Measurements from ENCODE around the gene MYD88. TPM values are rescaled to one million over a fixed set of nuclear protein-coding genes. Genes with fewer than 3 reads are reported as not detected.

The MYD88 gene
- total RNA-seq, 1 donor = 8.7 TPM

DNA sequence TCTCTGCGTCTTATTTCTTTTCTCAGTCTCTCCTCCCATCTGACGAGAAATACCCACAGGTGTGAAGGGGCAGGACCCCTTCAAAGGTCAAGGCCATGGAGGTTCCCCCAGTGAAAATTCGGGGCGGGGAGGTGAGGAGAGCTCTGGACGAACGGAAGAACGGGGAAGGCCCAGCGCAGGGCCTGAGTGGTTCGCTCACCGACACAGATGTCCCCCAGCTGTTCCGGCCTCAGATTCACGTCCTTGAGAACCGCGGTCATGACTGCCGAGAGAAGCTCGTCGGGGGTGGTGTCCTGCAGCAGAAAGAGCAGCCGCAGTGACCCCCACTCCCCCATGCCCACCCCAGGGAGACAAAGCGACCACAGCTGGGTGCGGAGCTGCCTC lies 2.1 kb upstream of the MYD88 start:
- Histone ChIP-seq H3K36me3 (ENCODE audit: insufficient read depth, low read length) (peaks cover 37% of the 10 kb centered on the region), H3K4me2 (ENCODE audit: insufficient read depth, low read length) (peak overlapping the region; percentile 88), H3K27me3 (ENCODE audit: insufficient read depth, low read length) (no peaks in the 10 kb centered on the region), H2AFZ (ENCODE audit: low read length) (peak overlapping the region; percentile 68), H3K4me1 (ENCODE audit: insufficient read depth, low read length) (peaks cover 27% of the 10 kb centered on the region), H3K4me3 (ENCODE audit: insufficient read depth, low read length) (peak overlapping the region; percentile 99), H3K27ac (ENCODE audit: low read depth, low read length) (peak overlapping the region; percentile 78), H3K9me3 (ENCODE audit: low read depth, low read length) (no peaks in the 10 kb centered on the region), H3K79me2 (ENCODE audit: insufficient read depth, low read length) (peaks cover 50% of the 10 kb centered on the region), H4K20me1 (ENCODE audit: insufficient read depth, low read length) (peaks cover 19% of the 10 kb centered on the region)
- TF ChIP-seq, protein P1, sequence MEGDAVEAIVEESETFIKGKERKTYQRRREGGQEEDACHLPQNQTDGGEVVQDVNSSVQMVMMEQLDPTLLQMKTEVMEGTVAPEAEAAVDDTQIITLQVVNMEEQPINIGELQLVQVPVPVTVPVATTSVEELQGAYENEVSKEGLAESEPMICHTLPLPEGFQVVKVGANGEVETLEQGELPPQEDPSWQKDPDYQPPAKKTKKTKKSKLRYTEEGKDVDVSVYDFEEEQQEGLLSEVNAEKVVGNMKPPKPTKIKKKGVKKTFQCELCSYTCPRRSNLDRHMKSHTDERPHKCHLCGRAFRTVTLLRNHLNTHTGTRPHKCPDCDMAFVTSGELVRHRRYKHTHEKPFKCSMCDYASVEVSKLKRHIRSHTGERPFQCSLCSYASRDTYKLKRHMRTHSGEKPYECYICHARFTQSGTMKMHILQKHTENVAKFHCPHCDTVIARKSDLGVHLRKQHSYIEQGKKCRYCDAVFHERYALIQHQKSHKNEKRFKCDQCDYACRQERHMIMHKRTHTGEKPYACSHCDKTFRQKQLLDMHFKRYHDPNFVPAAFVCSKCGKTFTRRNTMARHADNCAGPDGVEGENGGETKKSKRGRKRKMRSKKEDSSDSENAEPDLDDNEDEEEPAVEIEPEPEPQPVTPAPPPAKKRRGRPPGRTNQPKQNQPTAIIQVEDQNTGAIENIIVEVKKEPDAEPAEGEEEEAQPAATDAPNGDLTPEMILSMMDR (IDR thresholded peaks at IDR 0.05; ENCODE audit: extremely low read depth, low read depth, low read length) = no peak
- DNase-seq (ENCODE audit: insufficient read length, low spot score, missing footprints) = no peak

DNA sequence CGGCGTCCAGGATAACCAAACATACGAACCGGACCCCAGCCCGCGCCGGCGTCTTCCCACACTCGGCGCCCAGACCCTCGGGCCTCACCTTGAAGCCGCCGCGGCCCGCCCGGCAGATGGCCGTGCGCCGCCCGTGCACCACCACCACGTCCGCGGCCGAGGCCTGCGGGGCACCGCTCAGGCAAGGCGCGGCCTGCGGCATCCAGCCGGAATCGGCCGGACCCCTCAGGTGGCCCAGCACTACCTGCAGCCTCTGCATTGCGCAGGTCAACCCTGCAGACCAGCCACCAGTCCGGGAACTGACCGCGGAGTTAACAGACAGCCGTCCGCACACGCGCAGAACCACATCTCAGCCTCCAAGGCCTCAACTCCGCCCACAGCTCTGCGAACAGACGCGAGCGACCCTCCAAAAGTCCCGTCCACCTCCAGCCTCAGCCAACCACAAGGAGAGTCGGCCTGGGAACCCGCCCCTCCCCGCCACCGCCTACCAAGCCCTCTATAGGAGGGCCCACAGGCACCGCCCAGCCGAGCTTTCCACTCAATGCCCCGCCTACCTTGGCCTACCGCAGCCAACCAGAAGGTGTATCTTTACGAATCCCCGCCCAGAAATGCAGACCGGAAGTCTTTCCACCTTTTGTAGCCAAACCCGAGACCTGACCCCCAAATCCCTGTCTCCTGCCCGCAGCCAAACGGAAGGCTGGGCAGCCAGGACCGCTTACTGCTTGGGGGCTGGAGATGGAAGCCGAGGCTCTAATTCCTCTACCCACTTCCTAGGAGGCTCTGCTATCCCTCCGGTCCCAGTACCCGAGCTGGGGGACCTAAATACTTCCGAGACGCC lies 1.5 kb upstream of the MYD88 start, which contains the start of gene ACAA1:
Gene ACAA1 (minus strand): TSS at position 351 of the 838 bp plus-strand sequence. CDS start 92 bp downstream, at position 259.
- TF ChIP-seq, protein P1 (IDR thresholded peaks at IDR 0.05; ENCODE audit: extremely low read depth, low read depth, low read length) = no peak
- Histone ChIP-seq H3K4me1 (ENCODE audit: insufficient read depth, low read length) (peaks cover 27% of the 10 kb centered on the region), H3K4me2 (ENCODE audit: insufficient read depth, low read length) (peak within 1 kb of the TSS; percentile 96), H3K36me3 (ENCODE audit: insufficient read depth, low read length) (peaks cover 37% of the 10 kb centered on the region), H3K27me3 (ENCODE audit: insufficient read depth, low read length) (no peaks in the 10 kb centered on the region), H3K4me3 (ENCODE audit: insufficient read depth, low read length) (peak within 1 kb of the TSS; percentile 99), H4K20me1 (ENCODE audit: insufficient read depth, low read length) (peaks cover 19% of the 10 kb centered on the region), H2AFZ (ENCODE audit: low read length) (peak within 1 kb of the TSS; percentile 93), H3K27ac (ENCODE audit: low read depth, low read length) (peak within 1 kb of the TSS; percentile 87), H3K9me3 (ENCODE audit: low read depth, low read length) (no peaks in the 10 kb centered on the region), H3K79me2 (ENCODE audit: insufficient read depth, low read length) (peaks cover 50% of the 10 kb centered on the region)
- peak; percentile 99 for DNase-seq (ENCODE audit: insufficient read length, low spot score, missing footprints)

DNA sequence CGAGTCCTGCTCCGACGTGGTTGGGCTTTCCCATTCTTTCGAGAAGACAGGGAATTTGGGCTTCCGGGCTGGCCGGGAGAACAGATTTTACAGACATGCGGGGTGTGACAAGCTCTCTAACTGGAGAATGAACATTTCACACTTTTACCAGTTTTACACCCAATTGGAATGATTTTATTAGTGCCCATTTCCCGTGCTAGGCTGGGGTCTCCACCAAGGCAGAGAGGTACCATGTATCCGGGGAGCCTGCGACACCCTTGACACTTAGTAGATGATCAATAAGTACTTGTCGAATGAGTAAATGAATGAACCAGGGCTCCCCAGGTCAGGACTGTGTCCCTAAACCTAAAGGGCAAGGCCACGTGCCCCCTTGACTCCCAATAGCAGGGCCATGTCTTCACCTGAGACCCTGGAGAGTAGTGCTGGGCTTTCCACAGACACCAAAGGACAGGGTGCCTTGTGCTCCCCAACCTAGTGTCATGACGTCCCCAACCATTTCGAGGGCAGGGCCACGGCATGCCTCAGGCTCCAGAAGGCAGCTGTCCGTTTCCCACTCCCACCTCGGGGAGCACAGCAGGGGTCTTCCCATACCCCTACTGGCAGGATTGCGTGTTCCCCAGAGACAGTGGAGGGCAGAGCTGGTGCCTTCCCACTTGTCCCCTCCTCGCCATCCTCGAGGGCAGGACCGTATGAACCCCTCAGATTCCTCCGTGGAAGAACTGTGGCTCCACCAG lies 679 bp upstream of the MYD88 start:
- H3K4me2 ChIP-seq (ENCODE audit: insufficient read depth, low read length) = peak overlapping the region; percentile 96
- H3K79me2 ChIP-seq (ENCODE audit: insufficient read depth, low read length) = peaks cover 50% of the 10 kb centered on the region
- peaks cover 14% of the 10 kb centered on the region for H4K20me1 ChIP-seq (ENCODE audit: insufficient read depth, low read length)
- no peaks in the 10 kb centered on the region for H3K27me3 ChIP-seq (ENCODE audit: insufficient read depth, low read length)
- H3K9me3 ChIP-seq (ENCODE audit: low read depth, low read length) = no peaks in the 10 kb centered on the region
- peaks cover 32% of the 10 kb centered on the region for H3K36me3 ChIP-seq (ENCODE audit: insufficient read depth, low read length)
- H3K27ac ChIP-seq (ENCODE audit: low read depth, low read length) = peak overlapping the region; percentile 87
- peaks cover 27% of the 10 kb centered on the region for H3K4me1 ChIP-seq (ENCODE audit: insufficient read depth, low read length)
- TF ChIP-seq, protein P1 (IDR thresholded peaks at IDR 0.05; ENCODE audit: extremely low read depth, low read depth, low read length) = no peak
- no peak for DNase-seq (ENCODE audit: insufficient read length, low spot score, missing footprints)
- H3K4me3 ChIP-seq (ENCODE audit: insufficient read depth, low read length) = peak overlapping the region; percentile 99
- peak overlapping the region; percentile 93 for H2AFZ ChIP-seq (ENCODE audit: low read length)

DNA sequence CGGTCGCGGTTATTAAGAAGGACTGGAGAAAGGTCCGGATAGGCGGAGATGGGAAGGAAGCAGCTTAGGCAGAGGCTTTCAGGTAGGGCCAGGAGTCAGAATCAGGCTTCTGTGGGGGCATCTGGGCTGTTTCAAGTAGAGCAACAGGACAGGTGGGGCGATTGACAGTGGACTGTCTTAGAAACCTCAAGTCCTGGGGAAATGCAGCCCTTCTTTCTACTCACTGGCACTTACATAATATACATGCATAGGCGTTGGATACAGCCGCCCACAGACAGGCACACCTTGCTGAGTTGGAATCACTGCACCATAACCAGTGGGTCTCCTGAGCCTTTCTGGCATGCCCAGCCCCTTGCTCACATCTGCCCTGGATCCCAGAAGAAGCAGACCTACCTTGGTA lies 730 bp downstream of the MYD88 start:
- Histone ChIP-seq H2AFZ (ENCODE audit: low read length) (peak overlapping the region; percentile 93), H3K4me3 (ENCODE audit: insufficient read depth, low read length) (peak overlapping the region; percentile 99), H3K27ac (ENCODE audit: low read depth, low read length) (peak overlapping the region; percentile 87), H3K79me2 (ENCODE audit: insufficient read depth, low read length) (peaks cover 45% of the 10 kb centered on the region), H4K20me1 (ENCODE audit: insufficient read depth, low read length) (peaks cover 10% of the 10 kb centered on the region), H3K4me1 (ENCODE audit: insufficient read depth, low read length) (peaks cover 27% of the 10 kb centered on the region), H3K4me2 (ENCODE audit: insufficient read depth, low read length) (peak overlapping the region; percentile 96), H3K9me3 (ENCODE audit: low read depth, low read length) (no peaks in the 10 kb centered on the region), H3K27me3 (ENCODE audit: insufficient read depth, low read length) (no peaks in the 10 kb centered on the region), H3K36me3 (ENCODE audit: insufficient read depth, low read length) (peaks cover 18% of the 10 kb centered on the region)
- TF ChIP-seq, protein P1 (IDR thresholded peaks at IDR 0.05; ENCODE audit: extremely low read depth, low read depth, low read length) = no peak
- DNase-seq (ENCODE audit: insufficient read length, low spot score, missing footprints) = no peak

Measured in osteoblast (primary cell).